GM20000 (cell line): ENCODE measurements around the gene NACC2.

Experiments
- DNase-seq: peaks from one replicate; pipeline ENCODE4 v3.0.0; 2012; ENCODE audit warnings: low spot score
- TF ChIP-seq, protein P1 (sequence below): IDR thresholded peaks from 2 replicates; pipeline ENCODE4 v1.5.1; 2012; ENCODE audit warnings: mild to moderate bottlenecking, control low read depth; ENCODE audit errors: extremely low read depth, missing control alignments

Gene NACC2

DNA sequence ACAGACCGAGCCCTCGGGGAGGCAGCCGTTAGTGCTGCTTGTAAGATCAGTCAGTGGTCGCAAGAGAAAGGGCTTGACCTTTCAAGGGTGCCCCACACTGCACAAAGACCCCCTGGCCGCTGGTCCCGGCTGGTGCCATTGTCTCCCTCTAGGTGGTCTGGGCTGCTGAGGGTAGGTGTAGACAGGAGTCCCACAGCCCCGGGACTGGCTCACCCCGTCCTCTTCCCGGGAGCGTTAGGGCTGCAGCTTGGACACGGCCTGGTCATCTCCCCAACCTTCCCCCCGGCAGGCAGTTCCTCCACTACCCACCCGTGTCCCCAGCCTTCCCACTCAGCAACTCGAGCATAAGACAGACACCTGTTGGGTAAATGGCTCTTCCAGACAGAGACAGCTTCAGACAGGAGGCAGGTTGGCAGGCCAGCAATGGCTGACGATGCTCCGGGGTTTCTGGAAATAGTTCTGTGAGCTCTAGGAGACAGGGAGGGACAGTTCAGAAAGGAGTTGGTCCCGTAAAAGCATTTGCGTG is 38.9 kb upstream of the NACC2 start:
- TF ChIP-seq, protein P1, sequence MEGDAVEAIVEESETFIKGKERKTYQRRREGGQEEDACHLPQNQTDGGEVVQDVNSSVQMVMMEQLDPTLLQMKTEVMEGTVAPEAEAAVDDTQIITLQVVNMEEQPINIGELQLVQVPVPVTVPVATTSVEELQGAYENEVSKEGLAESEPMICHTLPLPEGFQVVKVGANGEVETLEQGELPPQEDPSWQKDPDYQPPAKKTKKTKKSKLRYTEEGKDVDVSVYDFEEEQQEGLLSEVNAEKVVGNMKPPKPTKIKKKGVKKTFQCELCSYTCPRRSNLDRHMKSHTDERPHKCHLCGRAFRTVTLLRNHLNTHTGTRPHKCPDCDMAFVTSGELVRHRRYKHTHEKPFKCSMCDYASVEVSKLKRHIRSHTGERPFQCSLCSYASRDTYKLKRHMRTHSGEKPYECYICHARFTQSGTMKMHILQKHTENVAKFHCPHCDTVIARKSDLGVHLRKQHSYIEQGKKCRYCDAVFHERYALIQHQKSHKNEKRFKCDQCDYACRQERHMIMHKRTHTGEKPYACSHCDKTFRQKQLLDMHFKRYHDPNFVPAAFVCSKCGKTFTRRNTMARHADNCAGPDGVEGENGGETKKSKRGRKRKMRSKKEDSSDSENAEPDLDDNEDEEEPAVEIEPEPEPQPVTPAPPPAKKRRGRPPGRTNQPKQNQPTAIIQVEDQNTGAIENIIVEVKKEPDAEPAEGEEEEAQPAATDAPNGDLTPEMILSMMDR, result no peak
- DNase-seq, result no peak

DNA sequence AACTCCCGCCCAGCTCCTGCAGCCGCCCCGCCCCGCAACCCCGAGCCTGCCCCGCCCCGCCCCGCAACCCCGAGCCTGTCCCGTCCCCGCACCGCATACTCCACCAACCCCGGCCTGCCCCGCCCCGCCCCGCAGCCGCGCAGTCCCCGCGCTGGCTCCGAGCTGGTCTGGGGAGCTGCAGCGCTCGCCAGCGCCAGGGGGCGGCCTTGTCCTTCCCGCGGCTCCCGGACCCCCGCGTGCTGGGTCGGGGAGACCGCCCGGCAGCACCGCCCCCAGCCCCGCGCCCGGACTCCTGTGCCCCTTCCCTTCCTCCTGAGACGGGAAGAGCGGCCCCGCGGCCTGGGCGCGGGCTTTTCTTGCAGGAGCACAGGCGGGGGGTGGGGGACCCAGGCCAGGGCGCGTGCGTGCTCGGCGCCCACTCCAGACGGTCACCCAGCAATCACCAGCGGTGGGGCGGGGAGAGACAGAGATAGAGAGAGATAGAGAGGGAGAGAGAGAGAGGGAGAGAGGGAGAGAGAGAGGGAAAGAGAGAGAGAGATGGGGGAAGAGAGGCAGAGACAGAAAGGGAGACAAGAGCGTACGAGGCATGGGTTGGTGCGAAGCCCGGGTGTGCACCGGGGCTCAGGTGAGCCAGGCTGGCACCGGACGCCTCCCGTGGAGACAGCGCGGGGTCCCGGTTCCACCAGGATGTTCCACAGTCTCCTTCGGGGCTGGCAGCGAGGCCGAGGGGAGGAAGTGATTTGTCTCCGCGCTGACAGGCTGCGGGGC is 38.3 kb upstream of the NACC2 start:
- DNase-seq, result peak; percentile 74
- TF ChIP-seq, protein P1, result no peak

DNA sequence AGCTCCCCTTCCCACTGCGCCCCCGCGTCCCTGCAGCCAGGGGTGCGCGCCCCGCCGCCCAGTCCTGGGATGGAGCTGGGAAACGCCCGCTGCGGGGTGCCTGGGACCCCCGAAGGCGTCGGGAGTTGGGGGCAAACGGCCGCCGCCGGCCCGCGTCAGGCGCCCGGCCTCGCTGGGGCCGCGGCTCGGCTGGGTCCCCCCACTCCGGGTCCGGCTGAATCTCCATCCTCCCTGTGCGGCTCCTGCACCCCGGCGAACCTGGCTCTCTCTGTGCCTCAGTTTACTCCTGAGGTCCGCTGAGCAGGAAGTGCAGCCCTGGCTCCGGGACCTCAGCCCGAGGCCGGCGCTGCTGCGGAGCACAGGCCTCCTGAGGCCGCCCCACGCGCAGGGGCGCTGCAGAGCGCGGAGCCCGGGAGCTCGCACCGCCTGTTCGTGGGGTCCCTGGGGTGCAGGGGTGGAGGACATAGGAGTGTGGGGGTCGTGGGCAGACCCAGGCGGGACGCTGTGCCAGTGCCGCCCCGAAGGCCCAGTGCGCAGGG is 37.5 kb upstream of the NACC2 start:
- no peak for DNase-seq
- TF ChIP-seq, protein P1, result no peak

DNA sequence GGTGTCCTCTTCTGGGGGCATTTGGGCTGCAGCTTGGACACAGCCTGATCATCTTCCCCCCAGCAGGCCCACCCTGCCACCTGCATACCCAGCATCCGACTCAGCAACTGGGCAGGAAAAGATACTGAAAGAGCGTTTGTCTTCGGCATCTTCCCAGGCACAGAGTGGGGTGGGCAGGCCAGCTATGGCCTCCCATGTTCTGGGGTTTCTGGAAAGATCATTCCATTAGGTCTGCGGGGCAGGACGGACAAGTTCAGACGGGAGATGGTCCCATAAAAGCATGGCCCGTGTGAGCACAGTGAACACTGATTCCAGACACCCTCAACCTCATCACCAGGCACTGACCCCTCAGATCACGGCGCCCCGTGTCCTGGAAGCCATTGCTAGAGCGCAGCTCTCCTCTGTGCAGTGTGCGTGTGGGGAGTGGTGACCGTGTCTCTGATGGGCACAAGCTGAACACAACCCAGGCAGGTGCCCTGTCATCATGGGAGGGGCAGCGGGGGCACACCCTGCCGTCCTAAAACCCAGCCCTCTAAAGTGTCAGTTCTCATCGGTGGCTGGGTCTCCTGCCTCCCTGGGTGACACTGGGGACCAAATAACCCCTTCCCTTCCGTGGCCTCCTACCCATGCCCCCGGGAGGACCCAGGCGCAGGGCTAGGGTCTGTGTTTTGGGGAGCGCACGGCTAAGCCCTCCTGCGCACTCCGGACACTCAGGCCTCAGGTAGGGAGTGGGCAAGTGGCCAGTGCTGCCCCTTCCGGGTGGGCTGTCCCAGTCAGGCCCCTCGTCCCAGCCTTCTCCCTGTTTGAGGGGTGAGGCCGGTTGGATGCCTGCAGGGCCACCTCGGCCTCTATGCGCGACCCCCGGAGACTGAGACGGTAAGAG is 36.8 kb upstream of the NACC2 start:
- TF ChIP-seq, protein P1, result no peak
- no peak for DNase-seq

DNA sequence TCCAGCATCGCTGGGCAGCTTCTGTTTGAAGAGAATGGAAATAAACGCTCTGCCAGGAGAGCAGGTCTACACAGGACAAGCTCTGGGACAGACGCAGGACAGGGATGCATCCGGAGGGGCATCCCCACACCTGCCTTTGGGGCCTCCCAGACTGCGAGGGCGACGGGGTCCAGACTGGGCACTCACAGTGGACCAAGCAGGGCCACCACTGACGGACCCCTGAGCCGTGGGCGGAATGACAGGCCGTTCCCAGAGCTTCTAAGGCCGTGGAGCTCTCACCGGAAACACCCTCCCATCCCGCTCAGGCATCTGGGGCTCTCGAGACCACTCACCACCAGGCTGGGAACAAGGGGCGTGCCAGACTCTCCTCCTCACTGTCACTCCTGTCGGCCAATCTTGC is 34.1 kb upstream of the NACC2 start:
- TF ChIP-seq, protein P1, result no peak

DNA sequence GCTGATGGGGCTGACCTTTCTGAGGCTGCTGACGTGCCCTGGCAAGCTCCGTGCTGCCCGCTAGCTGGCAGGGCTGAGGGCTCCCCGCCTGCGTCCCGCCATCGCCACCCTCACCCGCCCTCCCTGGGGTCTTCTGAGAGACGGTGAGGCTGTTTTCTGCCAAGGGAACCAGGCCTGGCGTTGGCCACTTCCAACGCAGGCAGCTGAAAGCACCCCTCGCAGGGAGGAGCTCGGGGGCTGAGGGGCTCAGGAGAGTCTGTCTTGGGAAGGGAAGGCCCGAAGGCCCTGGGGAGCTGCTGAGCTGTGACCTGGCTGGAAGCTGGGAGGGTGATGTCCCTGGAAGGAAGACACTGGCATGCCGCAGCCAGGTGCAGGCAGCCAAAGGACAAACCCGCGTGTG is 33.3 kb upstream of the NACC2 start:
- TF ChIP-seq, protein P1, result no peak
- no peak for DNase-seq

More for the DNA sequence above, 34.1 kb upstream of the NACC2 start:
- no peak for DNase-seq
